ENCODE data around the gene ADARB1.

The ADARB1 gene

GRCh38 chr21:45029298-45029947 is 45.0 kb upstream of the ADARB1 start:
- TF ChIP-seq ZNF8 (CRISPR knock-in tag; IDR thresholded peaks at IDR 0.05) (no peak), CSDC2 (CRISPR knock-in tag; IDR thresholded peaks at IDR 0.05) (no peak), PPARA (CRISPR knock-in tag; IDR thresholded peaks at IDR 0.05; ENCODE audit: borderline replicate concordance) (no peak), ARNTL (CRISPR knock-in tag; IDR thresholded peaks at IDR 0.05; ENCODE audit: borderline replicate concordance, low read depth) (no peak)
- TF ChIP-seq, protein P1, sequence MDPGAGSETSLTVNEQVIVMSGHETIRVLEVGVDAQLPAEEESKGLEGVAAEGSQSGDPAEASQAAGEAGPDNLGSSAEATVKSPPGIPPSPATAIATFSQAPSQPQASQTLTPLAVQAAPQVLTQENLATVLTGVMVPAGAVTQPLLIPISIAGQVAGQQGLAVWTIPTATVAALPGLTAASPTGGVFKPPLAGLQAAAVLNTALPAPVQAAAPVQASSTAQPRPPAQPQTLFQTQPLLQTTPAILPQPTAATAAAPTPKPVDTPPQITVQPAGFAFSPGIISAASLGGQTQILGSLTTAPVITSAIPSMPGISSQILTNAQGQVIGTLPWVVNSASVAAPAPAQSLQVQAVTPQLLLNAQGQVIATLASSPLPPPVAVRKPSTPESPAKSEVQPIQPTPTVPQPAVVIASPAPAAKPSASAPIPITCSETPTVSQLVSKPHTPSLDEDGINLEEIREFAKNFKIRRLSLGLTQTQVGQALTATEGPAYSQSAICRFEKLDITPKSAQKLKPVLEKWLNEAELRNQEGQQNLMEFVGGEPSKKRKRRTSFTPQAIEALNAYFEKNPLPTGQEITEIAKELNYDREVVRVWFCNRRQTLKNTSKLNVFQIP (CRISPR knock-in tag; IDR thresholded peaks at IDR 0.05; ENCODE audit: borderline replicate concordance, low read depth), result no peak

DNA sequence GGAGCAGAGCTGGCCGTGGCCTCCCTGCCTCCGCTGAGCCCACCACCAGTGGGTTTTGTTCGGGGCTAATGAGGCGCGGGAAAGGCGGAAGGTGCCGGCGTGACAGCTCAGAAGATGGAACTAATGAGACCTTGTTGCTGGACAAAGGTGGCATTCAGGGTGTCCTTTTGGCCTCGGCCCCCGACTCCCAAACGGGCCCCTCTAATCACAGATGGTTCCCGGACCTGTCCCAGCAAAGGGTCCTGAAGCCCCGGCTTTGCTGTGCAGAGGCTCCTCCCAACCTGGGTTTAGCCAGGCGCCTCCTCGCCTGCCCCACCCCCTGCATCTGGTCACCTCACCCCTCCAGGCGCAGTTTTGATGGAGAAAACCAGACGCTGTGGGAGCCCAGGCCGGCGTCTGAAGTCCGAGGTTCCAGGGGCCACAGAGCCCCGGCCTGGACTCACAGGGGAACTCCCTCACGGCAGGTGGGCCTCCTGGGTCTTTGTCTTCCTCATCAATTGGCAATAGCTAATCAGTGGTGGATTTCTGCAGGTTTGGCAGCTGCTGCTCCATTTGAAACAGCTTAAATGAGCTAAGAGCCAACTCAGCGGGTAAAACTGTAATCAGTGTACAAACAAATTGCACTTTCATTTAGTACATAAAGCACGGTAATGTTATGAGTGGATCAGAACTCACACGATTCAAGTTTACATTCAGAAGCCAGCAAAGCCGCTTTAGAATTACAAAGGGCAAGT is 44.3 kb upstream of the ADARB1 start:
- ATAC-seq, result no peak
- TF ChIP-seq ZNF70 (CRISPR knock-in tag; IDR thresholded peaks at IDR 0.05) (no peak), ISL1 (CRISPR knock-in tag; IDR thresholded peaks at IDR 0.05) (no peak), BACH2 (CRISPR knock-in tag; IDR thresholded peaks at IDR 0.05; ENCODE audit: borderline replicate concordance) (no peak), TOX (CRISPR knock-in tag; IDR thresholded peaks at IDR 0.05; ENCODE audit: borderline replicate concordance) (no peak), RARB (CRISPR knock-in tag; IDR thresholded peaks at IDR 0.05) (no peak)

More at GRCh38 chr21:45029298-45029947, 45.0 kb upstream of the ADARB1 start:
- peak; percentile 45 for ATAC-seq

DNA sequence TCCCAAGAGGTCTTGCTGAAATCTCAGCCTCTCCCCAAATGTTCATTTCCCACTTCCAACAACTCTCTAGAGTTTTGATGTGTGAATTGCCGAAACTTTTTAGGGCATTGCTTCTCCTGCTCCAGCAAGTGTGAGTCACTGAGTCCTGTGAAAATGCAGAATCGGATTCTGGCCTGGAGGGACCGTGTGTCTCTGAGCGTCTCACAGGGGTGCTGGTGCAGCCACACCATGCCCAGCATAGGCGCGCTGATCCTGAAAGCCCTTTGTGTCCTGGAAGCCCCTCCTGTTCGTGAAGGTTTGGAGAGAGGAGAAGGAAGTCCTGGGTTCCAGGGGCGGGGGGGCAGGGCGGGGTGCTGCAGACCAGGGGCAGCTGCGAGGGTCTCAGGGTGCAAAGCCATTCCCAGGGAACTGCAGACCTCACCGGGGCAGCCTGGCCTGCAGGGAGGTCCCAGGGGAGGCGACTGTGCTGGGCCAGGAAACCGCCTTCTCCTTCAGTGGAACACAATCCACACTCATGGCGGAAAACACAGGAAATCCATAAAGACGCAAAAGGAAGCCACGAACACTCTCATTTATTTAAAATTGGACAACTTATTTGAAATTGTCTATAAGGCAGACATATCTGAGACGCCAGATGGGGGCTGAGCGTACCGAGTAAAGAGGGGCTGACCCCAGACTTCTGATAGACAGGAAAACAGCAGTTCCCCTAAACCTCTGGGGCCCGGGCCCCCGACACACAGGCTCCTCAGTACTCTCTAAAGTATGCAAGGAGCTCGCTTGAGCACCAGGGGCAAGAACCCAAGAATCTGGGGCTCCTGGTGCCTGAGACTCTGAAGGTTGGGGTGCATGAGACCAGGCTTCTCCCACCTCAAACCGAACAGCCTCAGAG is 43.5 kb upstream of the ADARB1 start:
- no peak for ATAC-seq
- no peak for TF ChIP-seq ARNTL (CRISPR knock-in tag; IDR thresholded peaks at IDR 0.05; ENCODE audit: borderline replicate concordance, low read depth)
- no peak for TF ChIP-seq RARB (CRISPR knock-in tag; IDR thresholded peaks at IDR 0.05)
- TF ChIP-seq PPARA (CRISPR knock-in tag; IDR thresholded peaks at IDR 0.05; ENCODE audit: borderline replicate concordance), result no peak
- TF ChIP-seq ZFP30 (CRISPR knock-in tag; IDR thresholded peaks at IDR 0.05), result no peak
- no peak for TF ChIP-seq GLIS3 (CRISPR knock-in tag; IDR thresholded peaks at IDR 0.05)
- no peak for TF ChIP-seq ZNF70 (CRISPR knock-in tag; IDR thresholded peaks at IDR 0.05)

DNA sequence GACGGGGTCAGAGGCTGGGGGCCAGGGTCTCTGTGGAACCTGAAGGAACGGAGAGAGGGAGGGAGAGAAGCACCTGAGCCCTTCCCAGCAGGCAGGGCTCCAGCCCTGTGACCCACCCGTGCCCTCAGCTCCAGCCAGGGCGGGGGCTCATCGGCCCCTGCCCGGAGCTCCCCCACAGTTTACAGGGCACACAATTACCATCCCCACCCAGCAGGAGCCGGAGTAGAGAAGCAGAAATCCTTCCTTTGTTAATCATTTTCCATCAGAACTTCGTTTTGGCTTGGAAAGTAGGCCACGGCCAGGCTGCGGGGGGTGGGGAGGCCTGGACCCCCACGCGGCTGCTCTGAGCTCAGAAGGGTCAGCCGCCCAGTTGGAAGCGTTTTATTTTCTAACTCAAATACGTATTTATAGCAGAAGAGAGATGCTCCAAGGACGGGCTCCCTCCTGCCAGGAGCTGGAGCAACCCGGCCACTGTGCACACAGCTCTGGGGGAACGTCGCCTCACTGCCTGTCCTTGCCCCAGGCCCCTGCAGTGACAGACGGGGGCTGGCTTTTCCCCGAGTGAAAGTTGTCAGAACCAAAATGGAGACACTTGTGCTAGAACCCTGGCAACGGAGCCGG is 42.7 kb upstream of the ADARB1 start:
- ATAC-seq, result no peak
- TF ChIP-seq RARB (CRISPR knock-in tag; IDR thresholded peaks at IDR 0.05) (no peak), ZC3H10 (CRISPR knock-in tag; IDR thresholded peaks at IDR 0.05) (no peak), PATZ1 (CRISPR knock-in tag; IDR thresholded peaks at IDR 0.05; ENCODE audit: borderline replicate concordance) (no peak), ESRRG (CRISPR knock-in tag; IDR thresholded peaks at IDR 0.05) (no peak), ZNF70 (CRISPR knock-in tag; IDR thresholded peaks at IDR 0.05) (no peak), SNAI2 (CRISPR knock-in tag; IDR thresholded peaks at IDR 0.05) (no peak), TCF4 (CRISPR knock-in tag; IDR thresholded peaks at IDR 0.05; ENCODE audit: borderline replicate concordance) (no peak), CREB5 (CRISPR knock-in tag; IDR thresholded peaks at IDR 0.05; ENCODE audit: low read depth) (no peak), OSR1 (CRISPR knock-in tag; IDR thresholded peaks at IDR 0.05) (no peak), CSDC2 (CRISPR knock-in tag; IDR thresholded peaks at IDR 0.05) (no peak), BACH2 (CRISPR knock-in tag; IDR thresholded peaks at IDR 0.05; ENCODE audit: borderline replicate concordance) (no peak), PPARA (CRISPR knock-in tag; IDR thresholded peaks at IDR 0.05; ENCODE audit: borderline replicate concordance) (no peak), ISL1 (CRISPR knock-in tag; IDR thresholded peaks at IDR 0.05) (no peak)
- TF ChIP-seq, protein P2, sequence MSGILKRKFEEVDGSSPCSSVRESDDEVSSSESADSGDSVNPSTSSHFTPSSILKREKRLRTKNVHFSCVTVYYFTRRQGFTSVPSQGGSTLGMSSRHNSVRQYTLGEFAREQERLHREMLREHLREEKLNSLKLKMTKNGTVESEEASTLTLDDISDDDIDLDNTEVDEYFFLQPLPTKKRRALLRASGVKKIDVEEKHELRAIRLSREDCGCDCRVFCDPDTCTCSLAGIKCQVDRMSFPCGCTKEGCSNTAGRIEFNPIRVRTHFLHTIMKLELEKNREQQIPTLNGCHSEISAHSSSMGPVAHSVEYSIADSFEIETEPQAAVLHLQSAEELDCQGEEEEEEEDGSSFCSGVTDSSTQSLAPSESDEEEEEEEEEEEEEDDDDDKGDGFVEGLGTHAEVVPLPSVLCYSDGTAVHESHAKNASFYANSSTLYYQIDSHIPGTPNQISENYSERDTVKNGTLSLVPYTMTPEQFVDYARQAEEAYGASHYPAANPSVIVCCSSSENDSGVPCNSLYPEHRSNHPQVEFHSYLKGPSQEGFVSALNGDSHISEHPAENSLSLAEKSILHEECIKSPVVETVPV (CRISPR knock-in tag; IDR thresholded peaks at IDR 0.05), result no peak
- TF ChIP-seq, protein P1 (CRISPR knock-in tag; IDR thresholded peaks at IDR 0.05; ENCODE audit: borderline replicate concordance, low read depth), result no peak
- TF ChIP-seq, protein P3, sequence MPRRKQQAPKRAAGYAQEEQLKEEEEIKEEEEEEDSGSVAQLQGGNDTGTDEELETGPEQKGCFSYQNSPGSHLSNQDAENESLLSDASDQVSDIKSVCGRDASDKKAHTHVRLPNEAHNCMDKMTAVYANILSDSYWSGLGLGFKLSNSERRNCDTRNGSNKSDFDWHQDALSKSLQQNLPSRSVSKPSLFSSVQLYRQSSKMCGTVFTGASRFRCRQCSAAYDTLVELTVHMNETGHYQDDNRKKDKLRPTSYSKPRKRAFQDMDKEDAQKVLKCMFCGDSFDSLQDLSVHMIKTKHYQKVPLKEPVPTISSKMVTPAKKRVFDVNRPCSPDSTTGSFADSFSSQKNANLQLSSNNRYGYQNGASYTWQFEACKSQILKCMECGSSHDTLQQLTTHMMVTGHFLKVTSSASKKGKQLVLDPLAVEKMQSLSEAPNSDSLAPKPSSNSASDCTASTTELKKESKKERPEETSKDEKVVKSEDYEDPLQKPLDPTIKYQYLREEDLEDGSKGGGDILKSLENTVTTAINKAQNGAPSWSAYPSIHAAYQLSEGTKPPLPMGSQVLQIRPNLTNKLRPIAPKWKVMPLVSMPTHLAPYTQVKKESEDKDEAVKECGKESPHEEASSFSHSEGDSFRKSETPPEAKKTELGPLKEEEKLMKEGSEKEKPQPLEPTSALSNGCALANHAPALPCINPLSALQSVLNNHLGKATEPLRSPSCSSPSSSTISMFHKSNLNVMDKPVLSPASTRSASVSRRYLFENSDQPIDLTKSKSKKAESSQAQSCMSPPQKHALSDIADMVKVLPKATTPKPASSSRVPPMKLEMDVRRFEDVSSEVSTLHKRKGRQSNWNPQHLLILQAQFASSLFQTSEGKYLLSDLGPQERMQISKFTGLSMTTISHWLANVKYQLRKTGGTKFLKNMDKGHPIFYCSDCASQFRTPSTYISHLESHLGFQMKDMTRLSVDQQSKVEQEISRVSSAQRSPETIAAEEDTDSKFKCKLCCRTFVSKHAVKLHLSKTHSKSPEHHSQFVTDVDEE (CRISPR knock-in tag; IDR thresholded peaks at IDR 0.05), result no peak
